Measurements from ENCODE around the gene RETREG1. TPM values are rescaled to one million over a fixed set of nuclear protein-coding genes. Genes with fewer than 3 reads are reported as not detected.

The RETREG1 gene
- total RNA-seq, 1 donor from 2014 or later, result 3.0 TPM

- no peaks in the 10 kb centered on the region for H3K36me3 ChIP-seq
- H3K27me3 ChIP-seq, result no peaks in the 10 kb centered on the region
- no peak overlapping the region for H2AFZ ChIP-seq (replicated peaks)
Measured at GRCh38 chr5:16493261-16493660, 123.5 kb downstream of the RETREG1 start.

GRCh38 chr5:16492398-16493140 lies 124.2 kb downstream of the RETREG1 start:
- no peaks in the 10 kb centered on the region for H3K27me3 ChIP-seq
- no peaks in the 10 kb centered on the region for H3F3A ChIP-seq (ENCODE audit: low read depth)
- no peaks in the 10 kb centered on the region for H3K4me1 ChIP-seq
- H3K79me2 ChIP-seq (ENCODE audit: low read depth), result no peaks in the 10 kb centered on the region
- no peak overlapping the region for H3K9ac ChIP-seq
- Mint-ChIP-seq H3K27ac (no peak overlapping the region), H3K4me3 (no peak overlapping the region), H3K9me3 (peaks cover 11% of the 10 kb centered on the region), H3K36me3 (no peaks in the 10 kb centered on the region), H3K27me3 (ENCODE audit: insufficient read depth, low read depth) (no peaks in the 10 kb centered on the region), H3K4me1 (no peaks in the 10 kb centered on the region)
- TF ChIP-seq EZH2phosphoT487 (IDR thresholded peaks at IDR 0.05), result no peak
- no peak for TF ChIP-seq EZH2 (IDR thresholded peaks at IDR 0.05)
- no peak overlapping the region for H2AFZ ChIP-seq (replicated peaks)
- H4K20me1 ChIP-seq (ENCODE audit: low read depth), result no peaks in the 10 kb centered on the region
- H3K9me3 ChIP-seq (ENCODE audit: low read depth), result no peaks in the 10 kb centered on the region
- H3K27ac ChIP-seq, result no peak overlapping the region
- DNase-seq (ENCODE audit: low spot score), result peak; percentile 8
- H3K4me2 ChIP-seq, result no peak overlapping the region
- no peak overlapping the region for H3K4me3 ChIP-seq
- H3K36me3 ChIP-seq, result no peaks in the 10 kb centered on the region

More at GRCh38 chr5:16493261-16493660, 123.5 kb downstream of the RETREG1 start:
- no peaks in the 10 kb centered on the region for H3K4me1 Mint-ChIP-seq
- H3K9me3 Mint-ChIP-seq, result peaks cover 11% of the 10 kb centered on the region
- no peaks in the 10 kb centered on the region for H3K9me3 ChIP-seq (ENCODE audit: low read depth)
- H3K4me1 ChIP-seq, result no peaks in the 10 kb centered on the region
- no peak overlapping the region for H3K4me3 Mint-ChIP-seq
- TF ChIP-seq EZH2phosphoT487 (IDR thresholded peaks at IDR 0.05), result no peak
- no peak overlapping the region for H3K4me2 ChIP-seq
- DNase-seq (ENCODE audit: low spot score), result no peak
- no peaks in the 10 kb centered on the region for H3K27me3 Mint-ChIP-seq (ENCODE audit: insufficient read depth, low read depth)
- no peaks in the 10 kb centered on the region for H3K79me2 ChIP-seq (ENCODE audit: low read depth)
- no peak overlapping the region for H3K4me3 ChIP-seq
- no peaks in the 10 kb centered on the region for H4K20me1 ChIP-seq (ENCODE audit: low read depth)
- H3K9ac ChIP-seq, result no peak overlapping the region
- H3F3A ChIP-seq (ENCODE audit: low read depth), result no peaks in the 10 kb centered on the region
- H3K36me3 Mint-ChIP-seq, result no peaks in the 10 kb centered on the region
- no peak overlapping the region for H3K27ac Mint-ChIP-seq
- H3K27ac ChIP-seq, result no peak overlapping the region

- no peak overlapping the region for H3K27ac ChIP-seq
- no peaks in the 10 kb centered on the region for H3K36me3 Mint-ChIP-seq
- H3K27me3 Mint-ChIP-seq (ENCODE audit: insufficient read depth, low read depth), result no peaks in the 10 kb centered on the region
- no peaks in the 10 kb centered on the region for H3K27me3 ChIP-seq
- peaks cover 7% of the 10 kb centered on the region for H3K9me3 Mint-ChIP-seq
- no peaks in the 10 kb centered on the region for H3F3A ChIP-seq (ENCODE audit: low read depth)
- H3K4me3 ChIP-seq, result no peak overlapping the region
- H3K4me2 ChIP-seq, result no peak overlapping the region
- H3K27ac Mint-ChIP-seq, result no peak overlapping the region
- no peaks in the 10 kb centered on the region for H3K9me3 ChIP-seq (ENCODE audit: low read depth)
- H3K79me2 ChIP-seq (ENCODE audit: low read depth), result no peaks in the 10 kb centered on the region
- no peak overlapping the region for H2AFZ ChIP-seq (replicated peaks)
- DNase-seq (ENCODE audit: low spot score), result no peak
- H3K4me1 ChIP-seq, result no peaks in the 10 kb centered on the region
- no peak overlapping the region for H3K9ac ChIP-seq
- no peaks in the 10 kb centered on the region for H3K36me3 ChIP-seq
- H4K20me1 ChIP-seq (ENCODE audit: low read depth), result no peaks in the 10 kb centered on the region
- no peaks in the 10 kb centered on the region for H3K4me1 Mint-ChIP-seq
- TF ChIP-seq, protein P1, sequence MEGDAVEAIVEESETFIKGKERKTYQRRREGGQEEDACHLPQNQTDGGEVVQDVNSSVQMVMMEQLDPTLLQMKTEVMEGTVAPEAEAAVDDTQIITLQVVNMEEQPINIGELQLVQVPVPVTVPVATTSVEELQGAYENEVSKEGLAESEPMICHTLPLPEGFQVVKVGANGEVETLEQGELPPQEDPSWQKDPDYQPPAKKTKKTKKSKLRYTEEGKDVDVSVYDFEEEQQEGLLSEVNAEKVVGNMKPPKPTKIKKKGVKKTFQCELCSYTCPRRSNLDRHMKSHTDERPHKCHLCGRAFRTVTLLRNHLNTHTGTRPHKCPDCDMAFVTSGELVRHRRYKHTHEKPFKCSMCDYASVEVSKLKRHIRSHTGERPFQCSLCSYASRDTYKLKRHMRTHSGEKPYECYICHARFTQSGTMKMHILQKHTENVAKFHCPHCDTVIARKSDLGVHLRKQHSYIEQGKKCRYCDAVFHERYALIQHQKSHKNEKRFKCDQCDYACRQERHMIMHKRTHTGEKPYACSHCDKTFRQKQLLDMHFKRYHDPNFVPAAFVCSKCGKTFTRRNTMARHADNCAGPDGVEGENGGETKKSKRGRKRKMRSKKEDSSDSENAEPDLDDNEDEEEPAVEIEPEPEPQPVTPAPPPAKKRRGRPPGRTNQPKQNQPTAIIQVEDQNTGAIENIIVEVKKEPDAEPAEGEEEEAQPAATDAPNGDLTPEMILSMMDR (IDR thresholded peaks at IDR 0.05), result no peak
- TF ChIP-seq EZH2phosphoT487 (IDR thresholded peaks at IDR 0.05) (no peak), EZH2 (IDR thresholded peaks at IDR 0.05) (no peak)
- no peak overlapping the region for H3K4me3 Mint-ChIP-seq
Measured at GRCh38 chr5:16490911-16491310, 125.9 kb downstream of the RETREG1 start.

- no peak overlapping the region for H3K27ac ChIP-seq
- TF ChIP-seq EZH2 (IDR thresholded peaks at IDR 0.05), result no peak
- TF ChIP-seq, protein P1 (IDR thresholded peaks at IDR 0.05), result peak; percentile 76
- TF ChIP-seq EZH2phosphoT487 (IDR thresholded peaks at IDR 0.05), result no peak
- no peak overlapping the region for H3K4me3 ChIP-seq
- no peaks in the 10 kb centered on the region for H3K9me3 Mint-ChIP-seq
- no peak overlapping the region for H3K4me3 Mint-ChIP-seq
- H3K4me1 Mint-ChIP-seq, result no peaks in the 10 kb centered on the region
- no peaks in the 10 kb centered on the region for H3K4me1 ChIP-seq
- peak; percentile 53 for DNase-seq (ENCODE audit: low spot score)
- H3K27ac Mint-ChIP-seq, result no peak overlapping the region
- no peak overlapping the region for H3K4me2 ChIP-seq
- H3K9me3 ChIP-seq (ENCODE audit: low read depth), result no peaks in the 10 kb centered on the region
- H3K27me3 Mint-ChIP-seq (ENCODE audit: insufficient read depth, low read depth), result no peaks in the 10 kb centered on the region
- H3F3A ChIP-seq (ENCODE audit: low read depth), result no peaks in the 10 kb centered on the region
- H3K9ac ChIP-seq, result no peak overlapping the region
- H3K27me3 ChIP-seq, result no peaks in the 10 kb centered on the region
- no peaks in the 10 kb centered on the region for H3K36me3 ChIP-seq
- H4K20me1 ChIP-seq (ENCODE audit: low read depth), result no peaks in the 10 kb centered on the region
- no peaks in the 10 kb centered on the region for H3K79me2 ChIP-seq (ENCODE audit: low read depth)
- H3K36me3 Mint-ChIP-seq, result no peaks in the 10 kb centered on the region
- H2AFZ ChIP-seq (replicated peaks), result no peak overlapping the region
Measured at GRCh38 chr5:16489322-16489791, 127.4 kb downstream of the RETREG1 start.

Data from neural progenitor cell (in vitro differentiated cells).